ENCODE data around the gene DDX6. TPM values are rescaled to one million over a fixed set of nuclear protein-coding genes. Genes with fewer than 3 reads are reported as not detected.

DDX6 gene
- total RNA-seq, 1 experiment from 2014 or later, result 59.4 TPM

- no peaks in the 10 kb centered on the region for H3F3A ChIP-seq (ENCODE audit: low read length, unreplicated experiment)
- TF ChIP-seq CTCF (conservative IDR thresholded peaks at IDR 0.05; ENCODE audit: low read depth, low read length), result no peak
- no peaks in the 10 kb centered on the region for H3K9me2 ChIP-seq (replicated peaks; ENCODE audit: low read length)
- H4K20me1 ChIP-seq (ENCODE audit: low read length), result no peaks in the 10 kb centered on the region
- no peaks in the 10 kb centered on the region for H3K36me3 ChIP-seq (ENCODE audit: low read depth, low read length)
- H3K4me3 ChIP-seq (ENCODE audit: low read length), result no peak overlapping the region
- POLR2A ChIA-PET (ENCODE audit: unreplicated experiment), result no interaction called here
- H3K4me2 ChIP-seq (ENCODE audit: low read length), result no peak overlapping the region
- intact Hi-C loops (cut with micrococcal nuclease), result no loop called here
- no peak overlapping the region for H3K27ac ChIP-seq (ENCODE audit: low read length)
- BruUV-seq (replicated peaks), result no TSS peak
- no peaks in the 10 kb centered on the region for H3K79me2 ChIP-seq (ENCODE audit: low read length)
- peaks cover 11% of the 10 kb centered on the region for H3K4me1 ChIP-seq (ENCODE audit: insufficient read depth, low read length)
- no peaks in the 10 kb centered on the region for H3K9me3 ChIP-seq (ENCODE audit: low read length)
- no peak for DNase-seq
- CTCF ChIA-PET, result no interaction called here
- H3K9ac ChIP-seq (ENCODE audit: low read length), result no peak overlapping the region
- H3K27me3 ChIP-seq (ENCODE audit: low read length), result no peaks in the 10 kb centered on the region
- no peak for ATAC-seq
- H2AFZ ChIP-seq (ENCODE audit: low read length), result no peak overlapping the region
These were observed 27.2 kb upstream of the DDX6 start for GRCh38 chr11:118818130-118818529.

- Histone ChIP-seq H2AFZ (ENCODE audit: low read length) (no peak overlapping the region), H3K9ac (ENCODE audit: low read length) (no peak overlapping the region), H3K27me3 (ENCODE audit: low read length) (no peaks in the 10 kb centered on the region), H3F3A (ENCODE audit: low read length, unreplicated experiment) (no peaks in the 10 kb centered on the region), H3K4me1 (ENCODE audit: insufficient read depth, low read length) (no peaks in the 10 kb centered on the region), H3K36me3 (ENCODE audit: low read depth, low read length) (no peaks in the 10 kb centered on the region), H3K79me2 (ENCODE audit: low read length) (no peaks in the 10 kb centered on the region), H3K4me3 (ENCODE audit: low read length) (no peak overlapping the region), H3K9me3 (ENCODE audit: low read length) (no peaks in the 10 kb centered on the region), H4K20me1 (ENCODE audit: low read length) (no peaks in the 10 kb centered on the region), H3K27ac (ENCODE audit: low read length) (no peak overlapping the region), H3K4me2 (ENCODE audit: low read length) (no peak overlapping the region), H3K9me2 (replicated peaks; ENCODE audit: low read length) (no peaks in the 10 kb centered on the region)
- POLR2A ChIA-PET (ENCODE audit: unreplicated experiment), result no interaction called here
- TF ChIP-seq EZH2 (IDR thresholded peaks at IDR 0.05; ENCODE audit: low read length, unreplicated experiment) (no peak), CTCF (conservative IDR thresholded peaks at IDR 0.05; ENCODE audit: low read depth, low read length) (no peak), EZH2phosphoT487 (IDR thresholded peaks at IDR 0.05; ENCODE audit: borderline replicate concordance, low read length) (no peak)
- CTCF ChIA-PET, result no interaction called here
- DNase-seq (no peak), ATAC-seq (no peak)
- intact Hi-C loops (cut with micrococcal nuclease), result no loop called here
- no TSS peak for BruUV-seq (replicated peaks)
These were observed 22.6 kb upstream of the DDX6 start for GRCh38 chr11:118813551-118813950.

- no peaks in the 10 kb centered on the region for H3K79me2 ChIP-seq (ENCODE audit: low read length)
- DNase-seq (no peak), ATAC-seq (no peak)
- no peak overlapping the region for H3K4me2 ChIP-seq (ENCODE audit: low read length)
- H3K9me2 ChIP-seq (replicated peaks; ENCODE audit: low read length), result no peaks in the 10 kb centered on the region
- ChIA-PET POLR2A (ENCODE audit: unreplicated experiment) (no interaction called here), CTCF (no interaction called here)
- H3K27me3 ChIP-seq (ENCODE audit: low read length), result no peaks in the 10 kb centered on the region
- TF ChIP-seq EZH2phosphoT487 (IDR thresholded peaks at IDR 0.05; ENCODE audit: borderline replicate concordance, low read length), result no peak
- no peak for TF ChIP-seq CTCF (conservative IDR thresholded peaks at IDR 0.05; ENCODE audit: low read depth, low read length)
- no peak overlapping the region for H3K27ac ChIP-seq (ENCODE audit: low read length)
- H2AFZ ChIP-seq (ENCODE audit: low read length), result no peak overlapping the region
- no peaks in the 10 kb centered on the region for H3K9me3 ChIP-seq (ENCODE audit: low read length)
- H3K36me3 ChIP-seq (ENCODE audit: low read depth, low read length), result no peaks in the 10 kb centered on the region
- intact Hi-C loops (cut with micrococcal nuclease), result no loop called here
- H3K4me1 ChIP-seq (ENCODE audit: insufficient read depth, low read length), result no peaks in the 10 kb centered on the region
- no peaks in the 10 kb centered on the region for H3F3A ChIP-seq (ENCODE audit: low read length, unreplicated experiment)
- BruUV-seq (replicated peaks), result no TSS peak
- no peaks in the 10 kb centered on the region for H4K20me1 ChIP-seq (ENCODE audit: low read length)
- no peak overlapping the region for H3K9ac ChIP-seq (ENCODE audit: low read length)
- H3K4me3 ChIP-seq (ENCODE audit: low read length), result no peak overlapping the region
These were observed 21.5 kb upstream of the DDX6 start for GRCh38 chr11:118812485-118812884.
